GM18502 (cell line): ENCODE measurements around the gene HIGD1A.

Source experiments
- ATAC-seq: cut with Tn5 transposase; IDR thresholded peaks from one replicate; pipeline ENCODE4 v1.9.1; 2021; ENCODE audit warnings: mild to moderate bottlenecking; ENCODE audit not compliant: unreplicated experiment, poor library complexity

HIGD1A gene

DNA sequence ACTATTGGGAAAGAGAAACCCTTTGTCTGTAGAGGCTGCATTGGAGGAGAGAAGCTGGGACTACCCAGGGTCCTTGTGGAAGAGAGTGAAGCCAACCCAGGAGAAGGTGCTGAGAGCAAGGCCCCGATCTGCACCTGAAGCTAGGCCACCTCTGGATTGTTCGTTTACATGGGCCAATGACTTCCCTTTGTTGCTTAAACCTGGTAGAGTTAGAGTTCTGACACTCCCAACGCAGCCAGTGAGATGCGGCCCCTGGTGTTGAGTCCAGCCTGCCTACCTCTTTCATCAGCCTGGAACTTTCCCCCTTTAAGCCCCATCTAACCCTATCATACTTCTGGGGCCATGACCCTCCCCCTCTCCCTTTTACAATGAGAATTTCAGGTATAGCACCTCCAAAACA is 62.0 kb downstream of the HIGD1A start:
- ATAC-seq, result no peak

- ATAC-seq, result no peak
Measured at GRCh38 chr3:42741796-42742195, 62.5 kb downstream of the HIGD1A start.

DNA sequence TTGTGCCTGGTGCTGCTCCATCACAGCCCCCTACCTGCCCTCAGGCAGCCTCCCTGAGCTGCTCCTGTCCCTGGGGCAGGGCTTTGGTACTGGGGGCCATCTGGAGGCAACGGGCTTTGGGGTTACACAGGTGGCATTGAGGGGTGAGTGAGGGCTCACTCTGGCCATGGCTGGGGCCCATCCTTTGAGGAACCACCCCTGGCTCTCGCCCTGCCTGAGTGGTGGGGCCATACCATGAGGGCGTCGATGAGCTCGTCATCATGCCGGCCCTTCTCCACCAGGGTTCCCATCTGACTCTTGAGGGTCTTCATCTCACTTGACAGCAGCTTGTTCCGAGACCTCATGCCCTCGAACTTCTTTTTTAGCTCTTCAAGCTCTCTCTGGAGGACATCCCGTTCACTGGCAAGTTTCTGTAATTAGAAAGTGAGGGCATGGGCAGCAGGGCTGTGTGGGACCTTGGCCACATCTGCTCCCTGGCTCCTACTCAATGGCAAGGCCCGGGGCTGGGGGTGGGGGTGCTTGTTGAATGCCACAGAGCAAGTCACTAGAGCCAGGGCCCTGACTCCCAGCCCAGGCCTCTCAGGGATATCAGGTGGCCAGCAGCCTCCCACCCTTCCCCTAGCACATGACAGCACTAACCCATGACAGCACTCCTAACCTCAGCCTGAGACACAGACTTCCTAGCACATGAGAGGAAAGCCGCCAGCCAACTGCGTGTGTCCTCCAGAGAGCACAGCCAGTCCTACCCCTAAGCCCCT is 64.7 kb downstream of the HIGD1A start:
- no peak for ATAC-seq

GRCh38 chr3:42736531-42736930 is 67.8 kb downstream of the HIGD1A start:
- ATAC-seq, result no peak

GRCh38 chr3:42736081-42736480 is 68.2 kb downstream of the HIGD1A start:
- ATAC-seq, result no peak

GRCh38 chr3:42735615-42736014 is 68.7 kb downstream of the HIGD1A start:
- ATAC-seq, result no peak

- no peak for ATAC-seq
Measured at GRCh38 chr3:42735019-42735418, 69.3 kb downstream of the HIGD1A start.

- ATAC-seq, result no peak
Measured at GRCh38 chr3:42734263-42734860, 69.9 kb downstream of the HIGD1A start.

GRCh38 chr3:42733501-42734262 is 70.6 kb downstream of the HIGD1A start:
- ATAC-seq, result no peak
